Neuronal stem cell (in vitro differentiated cells): ENCODE measurements around the gene CTSE.

Experiments
- DNase-seq: peaks from one replicate; pipeline ENCODE4 v3.0.0-alpha.2; 2013; ENCODE audit warnings: low spot score
- H2AFZ ChIP-seq: one replicate; pipeline ENCODE4 v1.6.1; 2013; ENCODE audit warnings: mild to moderate bottlenecking, low read length, inconsistent platforms
- H2AK5ac ChIP-seq: 2 replicates; pipeline ENCODE4 v1.6.1; 2013; ENCODE audit warnings: low read depth, mild to moderate bottlenecking, inconsistent platforms, low read length, moderate library complexity, mixed read lengths
- H2BK120ac ChIP-seq: 2 replicates; pipeline ENCODE4 v1.6.1; 2013; ENCODE audit warnings: low read depth, mild to moderate bottlenecking, inconsistent platforms, low read length, moderate library complexity, mixed read lengths
- H2BK12ac ChIP-seq: one replicate; pipeline ENCODE4 v1.6.1; 2013; ENCODE audit warnings: low read length, inconsistent platforms
- H2BK15ac ChIP-seq: 2 replicates; pipeline ENCODE4 v1.6.1; 2013; ENCODE audit warnings: mild to moderate bottlenecking, low read length, inconsistent platforms, mixed read lengths
- H2BK5ac ChIP-seq: one replicate; pipeline ENCODE4 v1.6.1; 2013; ENCODE audit warnings: inconsistent platforms, mild to moderate bottlenecking, low read length, moderate library complexity
- H3K14ac ChIP-seq: one replicate; pipeline ENCODE4 v1.6.1; 2013; ENCODE audit warnings: low read length, inconsistent platforms
- H3K18ac ChIP-seq: 2 replicates; pipeline ENCODE4 v1.6.1; 2013; ENCODE audit warnings: low read length, inconsistent platforms
- H3K23ac ChIP-seq: 2 replicates; pipeline ENCODE4 v1.6.1; 2013; ENCODE audit warnings: low read depth, mild to moderate bottlenecking, mixed read lengths, low read length, inconsistent platforms; ENCODE audit not compliant: poor library complexity
- H3K27ac ChIP-seq: replicated peaks from 3 replicates; pipeline ENCODE4 v1.5.1; 2013; ENCODE audit warnings: low read length, inconsistent platforms
- H3K27me3 ChIP-seq, 3 experiments: 2 replicates each; pipeline ENCODE4 v1.6.1; 2013; ENCODE audit warnings: low read length in 3 of 3, mild to moderate bottlenecking in 2 of 3, inconsistent platforms in 1 of 3, low read depth in 1 of 3, mixed read lengths in 1 of 3, moderate library complexity in 1 of 3; ENCODE audit not compliant: control insufficient read depth in 3 of 3, insufficient read depth in 3 of 3
- H3K36me3 ChIP-seq, 2 donors: replicated peaks in 1 of 2; 2 replicates each; pipeline ENCODE4 v1.6.1; 2013; ENCODE audit warnings: low read length in 2 of 2; ENCODE audit not compliant: control insufficient read depth in 2 of 2, insufficient read depth in 2 of 2
- H3K4ac ChIP-seq: 2 replicates; pipeline ENCODE4 v1.6.1; 2013; ENCODE audit warnings: inconsistent platforms, mild to moderate bottlenecking, low read length, moderate library complexity
- H3K4me1 ChIP-seq, 2 donors: 1 replicate in 1 of 2; 2 replicates in 1 of 2; pipeline ENCODE4 v1.6.1; 2013; ENCODE audit warnings: low read length in 2 of 2, low read depth in 1 of 2; ENCODE audit not compliant: control insufficient read depth in 2 of 2, insufficient read depth in 1 of 2
- H3K4me2 ChIP-seq: one replicate; pipeline ENCODE4 v1.6.1; 2013; ENCODE audit warnings: mild to moderate bottlenecking, low read length, inconsistent platforms; ENCODE audit not compliant: insufficient read depth, poor library complexity, severe bottlenecking
- H3K4me3 ChIP-seq, 2 donors: 2 replicates each; pipeline ENCODE4 v1.5.1; 2013; ENCODE audit warnings: low read length in 2 of 2, mild to moderate bottlenecking in 2 of 2, inconsistent platforms in 1 of 2, moderate library complexity in 1 of 2
- H3K79me1 ChIP-seq: one replicate; pipeline ENCODE4 v1.6.1; 2013; ENCODE audit warnings: low read depth, mild to moderate bottlenecking, inconsistent platforms, low read length, moderate library complexity
- H3K9ac ChIP-seq: one replicate; pipeline ENCODE4 v1.6.1; 2013; ENCODE audit warnings: mild to moderate bottlenecking, low read depth, low read length, inconsistent platforms; ENCODE audit not compliant: poor library complexity
- H3K9me3 ChIP-seq, 2 donors: replicated peaks in 1 of 2; 2 replicates each; pipeline versions ENCODE3 to v1.6.1; 2013; ENCODE audit warnings: low read length in 2 of 2, mild to moderate bottlenecking in 2 of 2, inconsistent platforms in 1 of 2, low read depth in 1 of 2, mixed read lengths in 1 of 2, moderate library complexity in 1 of 2; ENCODE audit not compliant: control insufficient read depth in 2 of 2, insufficient read depth in 1 of 2
- H4K8ac ChIP-seq: one replicate; pipeline ENCODE4 v1.6.1; 2013; ENCODE audit warnings: low read depth, mild to moderate bottlenecking, inconsistent platforms, low read length, moderate library complexity
- H4K91ac ChIP-seq: one replicate; pipeline ENCODE4 v1.6.1; 2013; ENCODE audit warnings: low read length, low read depth, mild to moderate bottlenecking, inconsistent platforms; ENCODE audit not compliant: poor library complexity
- whole genome bisulfite sequencing, 2 donors: extraction: QIAGEN DNeasy Blood & Tissue Kit; methylation state at CpG; one replicate each; pipeline ENCODE4 v1.1.7; 2013; ENCODE audit warnings: missing lambda C conversion rate in 2 of 2, mixed read lengths in 1 of 2; ENCODE audit not compliant: insufficient read length in 2 of 2, insufficient replicate concordance in 1 of 2; ENCODE audit errors: extremely low coverage in 2 of 2; 5-methylcytosine and 5-hydroxymethylcytosine counted together

CTSE gene

GRCh38 chr1:206040328-206040727 is 16.6 kb upstream of the CTSE start:
- H2BK12ac ChIP-seq: no peak overlapping the region
- H3K9ac ChIP-seq: no peak overlapping the region
- no peak overlapping the region for H2BK120ac ChIP-seq
- no peak overlapping the region for H4K8ac ChIP-seq
- no peaks in the 10 kb centered on the region for H3K9me3 ChIP-seq
- no peak for DNase-seq
- H3K18ac ChIP-seq: no peak overlapping the region
- no peak overlapping the region for H2AFZ ChIP-seq
- no peak overlapping the region for H3K27ac ChIP-seq
- H2BK5ac ChIP-seq: no peak overlapping the region
- no peak overlapping the region for H2AK5ac ChIP-seq
- H3K14ac ChIP-seq: no peak overlapping the region
- no peaks in the 10 kb centered on the region for H3K36me3 ChIP-seq
- H3K4me1 ChIP-seq: peaks cover 0 to 10% of the 10 kb centered on the region in 2 donors
- H3K4me3 ChIP-seq: no peak overlapping the region
- no peak overlapping the region for H2BK15ac ChIP-seq
- WGBS, 2 donors: no CpG with 5 or more reads among the region's 5 CpGs
- H4K91ac ChIP-seq: no peak overlapping the region
- no peak overlapping the region for H3K23ac ChIP-seq
- H3K27me3 ChIP-seq: peaks cover 0 to 32% (median 2%) of the 10 kb centered on the region in 3 experiments
- no peak overlapping the region for H3K4me2 ChIP-seq
- H3K4ac ChIP-seq: no peak overlapping the region
- no peaks in the 10 kb centered on the region for H3K79me1 ChIP-seq

GRCh38 chr1:206039046-206039973 is 15.6 kb upstream of the CTSE start:
- Histone ChIP-seq H3K4me2 (no peak overlapping the region), H3K4me3 (no peak overlapping the region), H3K23ac (no peak overlapping the region), H3K36me3 (no peaks in the 10 kb centered on the region), H2BK15ac (peak overlapping the region; percentile 75), H2AK5ac (peak overlapping the region; percentile 85), H3K18ac (no peak overlapping the region), H3K9ac (no peak overlapping the region), H3K9me3 (no peaks in the 10 kb centered on the region), H2BK120ac (no peak overlapping the region), H3K79me1 (no peaks in the 10 kb centered on the region), H2AFZ (no peak overlapping the region), H4K91ac (no peak overlapping the region), H3K27ac (no peak overlapping the region), H3K14ac (no peak overlapping the region), H2BK5ac (no peak overlapping the region), H4K8ac (no peak overlapping the region), H3K27me3 (peaks cover 0 to 33% (median 2%) of the 10 kb centered on the region in 3 experiments), H3K4me1 (peaks cover 0 to 10% of the 10 kb centered on the region in 2 donors), H3K4ac (no peak overlapping the region), H2BK12ac (no peak overlapping the region)
- WGBS, 2 donors: no CpG with 5 or more reads among the region's 7 CpGs
- no peak for DNase-seq

DNA sequence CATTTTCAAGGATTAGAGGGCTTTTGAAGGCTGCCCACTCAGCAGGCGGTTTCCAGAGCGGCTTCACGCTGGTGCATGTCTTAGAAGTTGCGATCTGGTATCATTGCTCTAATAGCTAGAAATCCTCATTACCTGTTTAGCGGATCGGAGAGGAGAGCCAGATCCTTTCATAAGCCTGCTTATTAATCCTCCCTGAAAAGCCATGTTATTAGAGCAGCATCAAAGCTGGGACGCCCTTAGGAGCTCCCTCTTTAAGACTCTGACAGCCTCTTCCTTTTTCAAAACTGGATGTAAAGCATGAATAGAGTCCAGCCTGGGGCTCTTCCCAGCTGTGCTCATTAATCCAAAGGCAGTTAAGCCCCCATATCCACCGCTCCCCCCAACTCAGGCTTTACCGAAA is 13.9 kb upstream of the CTSE start:
- Histone ChIP-seq H2AFZ (no peak overlapping the region), H4K8ac (no peak overlapping the region), H3K27me3 (peaks cover 0 to 35% (median 2%) of the 10 kb centered on the region in 3 experiments)

GRCh38 chr1:206036663-206037455 is 13.2 kb upstream of the CTSE start:
- H2AK5ac ChIP-seq: no peak overlapping the region
- no peaks in the 10 kb centered on the region for H3K36me3 ChIP-seq
- DNase-seq: no peak
- no peaks in the 10 kb centered on the region for H3K79me1 ChIP-seq
- no peak overlapping the region for H2BK12ac ChIP-seq
- no peak overlapping the region for H3K4me2 ChIP-seq
- H3K4ac ChIP-seq: no peak overlapping the region
- no peak overlapping the region for H4K8ac ChIP-seq
- no CpG with 5 or more reads among the region's 2 CpGs for WGBS, 2 donors
- H2BK120ac ChIP-seq: no peak overlapping the region
- H2BK15ac ChIP-seq: no peak overlapping the region
- H3K9ac ChIP-seq: no peak overlapping the region
- H3K9me3 ChIP-seq: peaks cover 0 to 3% of the 10 kb centered on the region in 2 donors
- no peak overlapping the region for H2BK5ac ChIP-seq
- no peak overlapping the region for H4K91ac ChIP-seq
- no peak overlapping the region for H3K14ac ChIP-seq
- no peak overlapping the region for H3K4me3 ChIP-seq
- no peak overlapping the region for H3K27ac ChIP-seq
- H3K18ac ChIP-seq: no peak overlapping the region
- H3K27me3 ChIP-seq: peaks cover 0 to 38% (median 2%) of the 10 kb centered on the region in 3 experiments
- H3K23ac ChIP-seq: no peak overlapping the region
- no peak overlapping the region for H2AFZ ChIP-seq
- peaks cover 0 to 10% of the 10 kb centered on the region in 2 donors for H3K4me1 ChIP-seq

More for the DNA sequence above, 13.9 kb upstream of the CTSE start:
- Histone ChIP-seq H3K23ac (no peak overlapping the region), H2BK120ac (no peak overlapping the region), H3K14ac (no peak overlapping the region), H3K18ac (no peak overlapping the region), H3K36me3 (no peaks in the 10 kb centered on the region), H3K9ac (no peak overlapping the region), H2BK12ac (no peak overlapping the region), H3K79me1 (no peaks in the 10 kb centered on the region), H3K4me1 (peaks cover 0 to 10% of the 10 kb centered on the region in 2 donors), H2BK5ac (no peak overlapping the region), H2AK5ac (no peak overlapping the region), H2BK15ac (no peak overlapping the region), H3K4ac (no peak overlapping the region), H3K4me3 (no peak overlapping the region), H4K91ac (no peak overlapping the region), H3K9me3 (peaks cover 0 to 2% of the 10 kb centered on the region in 2 donors), H3K27ac (no peak overlapping the region), H3K4me2 (no peak overlapping the region)
- WGBS, 2 donors: no CpG with 5 or more reads among the region's 9 CpGs
- DNase-seq: no peak
